Measurements from ENCODE around the gene CCDC30. TPM values are rescaled to one million over a fixed set of nuclear protein-coding genes. Genes with fewer than 3 reads are reported as not detected.

CCDC30 gene
- 10 to 100 TPM in 3 of 4 donors, 1 to 10 TPM in 1; 5.8 to 22.0 (median 17.8) TPM for polyA plus RNA-seq (ENCODE audit: insufficient read length in 4 of 4)

DNA sequence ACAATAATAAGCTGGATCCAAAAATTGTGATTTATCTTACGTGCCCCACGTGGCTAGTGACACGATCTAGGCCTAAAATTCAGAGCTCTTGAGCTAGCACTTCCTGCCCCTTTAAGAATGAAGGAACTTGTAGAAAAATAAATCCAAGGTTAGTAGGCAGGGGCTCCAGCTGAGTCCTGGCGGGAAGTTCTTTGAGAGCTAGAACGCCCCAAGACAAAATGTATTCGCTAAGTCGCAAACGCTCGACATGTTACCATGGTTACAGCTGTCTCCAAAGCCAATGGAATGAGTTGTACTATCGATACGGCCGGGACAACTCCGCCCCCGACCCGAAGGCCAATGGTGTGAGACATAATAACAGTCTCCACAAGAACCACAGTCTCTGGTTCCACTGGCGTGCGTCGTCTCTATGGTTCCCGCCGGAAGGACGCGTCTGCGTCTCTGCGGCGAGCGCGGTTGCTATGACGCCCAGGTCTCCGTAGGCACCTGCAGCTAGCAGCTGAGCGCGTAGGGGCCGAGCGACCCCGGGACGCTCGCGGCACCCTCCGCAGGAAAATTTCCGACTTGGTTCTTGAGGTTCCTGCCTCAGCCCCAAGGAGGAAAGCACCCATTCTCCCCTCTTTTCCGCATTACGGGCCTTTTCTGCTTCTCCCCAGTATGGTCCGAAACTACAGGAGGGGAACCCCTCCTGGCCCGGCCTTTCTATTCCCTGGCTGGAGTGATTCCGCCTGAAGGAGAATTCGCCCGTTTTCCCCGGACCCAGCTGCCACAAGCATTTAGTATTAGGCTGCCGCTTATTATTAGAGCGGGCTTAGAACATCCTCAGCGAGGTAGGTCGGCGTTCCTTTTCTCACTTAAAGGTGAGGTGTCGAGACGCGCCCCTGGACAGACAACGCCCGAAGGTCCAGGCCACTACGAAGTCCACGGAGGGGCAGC lies at the start of gene CCDC30:
Gene CCDC30 (plus strand): TSS at position 459 of the 936 bp plus-strand sequence. CDS start 17,266 bp downstream, outside the sequence.
- DNase-seq (ENCODE audit: low read depth in 4 of 4, low spot score in 3 of 4) = peak; percentile 93 to 96 (median 94)

DNA sequence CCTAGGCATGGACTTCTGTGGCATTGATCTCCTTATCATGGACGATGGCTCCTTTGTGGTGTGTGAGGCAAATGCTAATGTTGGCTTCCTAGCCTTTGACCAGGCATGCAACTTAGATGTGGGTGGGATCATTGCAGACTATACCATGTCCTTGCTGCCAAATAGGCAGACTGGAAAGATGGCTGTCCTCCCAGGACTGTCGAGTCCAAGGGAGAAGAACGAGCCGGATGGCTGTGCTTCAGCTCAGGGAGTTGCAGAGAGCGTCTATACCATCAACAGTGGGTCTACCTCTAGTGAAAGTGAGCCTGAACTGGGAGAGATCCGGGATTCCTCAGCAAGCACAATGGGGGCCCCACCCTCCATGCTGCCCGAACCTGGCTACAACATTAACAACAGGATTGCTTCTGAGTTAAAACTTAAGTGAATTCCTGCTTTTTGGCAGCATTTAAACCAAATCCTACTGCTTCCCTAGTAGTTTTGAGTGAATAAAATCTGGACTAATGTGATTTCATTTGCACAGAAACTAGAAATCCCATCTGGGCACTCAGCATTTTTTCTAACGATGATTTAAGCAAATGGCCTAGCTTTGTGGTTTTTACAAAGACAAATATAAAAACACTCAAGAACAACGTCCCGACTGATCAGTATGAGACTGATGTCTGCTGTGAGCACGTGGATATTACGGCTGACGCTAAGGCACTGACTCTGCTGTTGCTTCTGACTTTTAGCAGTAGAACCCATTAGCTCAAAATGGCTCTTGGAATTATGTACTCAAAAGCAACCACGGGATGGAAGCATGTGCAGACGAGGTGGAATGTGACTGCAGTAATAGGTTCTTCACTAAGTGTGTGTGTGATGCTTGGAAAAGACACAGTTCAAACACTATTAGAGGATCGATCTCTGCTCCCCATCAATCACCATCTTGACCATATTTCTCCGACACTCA lies 48.3 kb upstream of the CCDC30 start:
- DNase-seq (ENCODE audit: low read depth in 4 of 4, low spot score in 3 of 4) = no peak

DNA sequence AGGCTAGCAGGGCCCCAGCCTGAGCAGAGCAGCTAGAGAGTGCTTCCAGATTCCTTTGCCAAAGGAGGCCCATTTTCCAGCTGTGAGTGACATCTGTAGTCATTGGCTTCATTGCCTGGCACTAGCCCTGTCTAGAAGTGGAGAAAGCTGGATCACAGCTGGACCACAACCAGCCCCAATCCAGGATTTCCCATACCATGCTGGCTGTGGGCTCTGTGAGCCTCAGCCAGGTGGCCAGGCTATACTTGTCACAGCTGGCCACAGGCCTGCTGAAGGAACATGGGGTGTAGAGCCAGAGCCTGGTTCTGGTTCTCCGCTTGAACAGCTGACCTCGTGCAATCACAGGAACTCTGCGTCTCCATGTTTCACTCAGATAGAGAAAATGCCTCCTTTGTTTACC lies 45.9 kb upstream of the CCDC30 start:
- no peak for DNase-seq (ENCODE audit: low read depth in 4 of 4, low spot score in 3 of 4)

DNA sequence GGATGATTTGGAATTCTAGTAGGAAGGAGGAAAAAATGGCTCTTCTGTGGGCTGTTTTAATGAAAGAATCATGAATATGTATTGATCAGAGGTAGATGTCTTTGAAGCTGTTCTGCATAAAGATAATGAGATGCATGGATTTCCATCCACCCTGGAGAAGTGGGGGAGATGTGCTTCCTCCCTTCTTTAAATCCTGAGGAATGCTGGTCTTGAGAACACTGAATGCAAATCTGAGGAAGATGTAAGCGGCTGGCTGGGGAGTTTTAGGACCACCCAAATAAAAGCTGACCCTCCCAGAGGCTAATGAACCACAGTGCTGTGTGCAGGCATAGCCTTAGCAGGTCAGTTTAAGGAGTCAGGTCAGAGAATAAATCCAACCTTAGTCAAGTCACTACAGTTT lies 44.6 kb upstream of the CCDC30 start:
- no peak for DNase-seq (ENCODE audit: low read depth in 4 of 4, low spot score in 3 of 4)

DNA sequence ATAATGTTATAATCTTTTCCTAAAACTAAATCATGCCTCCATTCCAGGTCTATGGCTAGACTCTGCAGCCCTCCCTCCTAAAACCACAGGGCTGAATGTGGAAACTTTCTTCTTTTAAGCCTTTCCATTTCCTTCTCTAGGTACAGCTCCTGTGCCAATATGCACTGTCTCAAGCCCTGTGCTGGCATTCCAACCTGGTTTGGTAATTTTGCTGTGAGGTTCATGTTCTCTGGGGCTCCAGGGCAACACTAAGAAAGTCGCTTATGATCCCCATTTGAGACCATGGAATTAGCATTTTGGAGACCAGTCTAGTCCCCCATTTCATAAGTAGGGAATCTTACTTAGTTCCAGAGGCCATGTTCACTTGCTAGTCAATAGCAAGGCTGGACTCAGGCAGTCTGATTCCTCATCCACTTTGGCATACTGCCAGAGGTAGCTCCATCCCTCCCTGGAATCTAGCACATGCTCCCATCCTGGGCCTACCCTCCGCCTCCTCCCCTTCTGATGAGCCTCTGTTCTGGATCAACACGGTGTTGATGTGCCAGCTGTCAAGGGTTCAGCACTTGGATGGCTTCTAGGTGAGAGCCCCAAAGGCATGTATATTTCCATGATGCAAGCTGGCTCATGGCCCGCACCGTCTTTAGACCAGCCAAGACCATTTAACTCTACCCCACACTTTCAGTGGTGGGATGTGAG lies 43.8 kb upstream of the CCDC30 start:
- no peak for DNase-seq (ENCODE audit: low read depth in 4 of 4, low spot score in 3 of 4)

DNA sequence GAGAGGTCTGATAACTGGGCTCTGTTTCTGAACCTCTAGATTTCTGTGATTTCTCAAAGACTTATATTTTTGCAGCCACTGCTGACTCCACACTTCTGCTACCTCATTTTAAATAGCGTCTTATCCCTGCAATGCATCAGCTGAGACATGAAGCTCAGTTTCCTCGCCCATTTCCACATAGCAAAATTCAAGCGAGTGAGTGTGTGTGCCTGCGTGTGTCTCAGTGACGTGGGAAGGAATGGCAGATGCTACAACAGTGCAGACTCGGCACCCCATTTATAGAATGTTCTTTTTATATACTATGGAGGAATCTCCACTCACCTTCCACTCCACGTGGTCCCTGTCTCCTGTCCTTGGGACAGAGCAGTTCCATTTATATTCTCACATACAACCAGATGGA lies 43.0 kb upstream of the CCDC30 start:
- no peak for DNase-seq (ENCODE audit: low read depth in 4 of 4, low spot score in 3 of 4)

DNA sequence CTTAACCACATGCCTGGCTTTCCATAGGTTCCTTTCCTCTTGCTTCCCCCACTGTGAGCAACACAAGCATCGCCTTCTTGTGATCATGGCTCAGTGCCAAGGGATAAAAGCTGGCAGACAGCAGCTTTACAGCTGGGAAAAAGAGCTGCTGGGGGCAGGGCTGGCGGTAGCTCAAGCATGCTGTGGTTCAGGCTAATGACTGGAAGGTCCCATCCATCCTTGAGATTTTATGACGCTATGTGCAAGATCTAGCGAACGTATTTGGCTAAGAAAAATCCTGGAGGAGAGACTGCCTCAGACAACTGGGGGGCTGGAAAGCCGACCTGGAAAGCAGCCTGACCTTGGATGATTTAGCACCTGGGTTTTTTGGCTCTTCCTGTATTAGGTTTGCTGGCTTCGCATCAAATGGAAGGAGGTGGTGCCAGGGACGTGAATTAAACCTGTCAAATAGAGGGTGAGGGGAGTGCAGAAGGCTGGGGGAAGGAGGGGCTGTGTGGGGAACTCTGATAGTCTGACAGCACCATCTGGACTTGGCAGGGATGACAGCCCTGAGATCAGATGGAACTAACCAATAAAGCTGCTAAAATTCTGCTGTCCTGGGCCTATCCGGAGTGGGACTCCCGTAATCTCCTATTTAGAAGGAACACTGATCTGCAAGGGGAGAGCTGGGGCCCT lies 42.0 kb upstream of the CCDC30 start:
- DNase-seq (ENCODE audit: low read depth in 4 of 4, low spot score in 3 of 4) = peak; percentile 73 to 89 (median 78)

DNA sequence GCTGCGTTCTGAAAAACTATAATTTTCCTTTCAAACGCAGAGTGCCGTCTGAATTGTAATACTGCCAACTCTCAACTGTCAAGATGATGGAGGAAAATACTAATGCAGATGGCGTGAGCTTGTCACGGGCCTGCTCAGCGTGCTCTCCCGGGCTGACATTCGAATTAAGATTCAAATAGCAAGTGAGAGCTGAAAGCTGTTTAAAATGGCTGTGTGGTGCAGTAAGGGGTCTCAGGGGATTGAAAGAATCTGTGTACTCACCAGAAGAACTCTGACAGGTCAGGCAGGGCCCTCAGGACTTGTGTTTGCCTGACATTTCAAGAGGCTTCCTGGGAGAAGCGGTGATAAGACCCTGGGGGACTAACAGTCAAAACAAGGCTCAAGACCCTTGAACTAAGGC lies 40.3 kb upstream of the CCDC30 start:
- no peak for DNase-seq (ENCODE audit: low read depth in 4 of 4, low spot score in 3 of 4)

DNA sequence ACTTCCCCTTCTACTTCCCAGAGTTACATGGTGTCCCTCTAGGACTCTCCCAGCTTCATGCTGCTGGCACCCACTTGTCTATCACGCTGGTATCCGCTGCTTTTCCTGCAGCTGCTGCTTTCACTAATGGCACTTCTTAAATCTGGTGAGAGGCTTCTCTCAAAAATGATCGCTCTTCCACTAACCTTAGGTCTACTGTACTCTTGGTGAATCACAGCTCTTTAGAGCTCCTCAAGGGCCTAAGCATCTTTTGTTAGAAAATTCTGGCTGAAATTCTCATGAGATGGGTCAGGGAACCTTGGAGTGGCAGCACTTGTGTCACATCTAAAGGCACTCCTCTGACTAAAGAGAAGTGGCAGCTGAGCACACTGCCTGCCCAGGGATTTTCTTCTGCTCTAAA lies 39.4 kb upstream of the CCDC30 start:
- DNase-seq (ENCODE audit: low read depth in 4 of 4, low spot score in 3 of 4) = no peak

DNA sequence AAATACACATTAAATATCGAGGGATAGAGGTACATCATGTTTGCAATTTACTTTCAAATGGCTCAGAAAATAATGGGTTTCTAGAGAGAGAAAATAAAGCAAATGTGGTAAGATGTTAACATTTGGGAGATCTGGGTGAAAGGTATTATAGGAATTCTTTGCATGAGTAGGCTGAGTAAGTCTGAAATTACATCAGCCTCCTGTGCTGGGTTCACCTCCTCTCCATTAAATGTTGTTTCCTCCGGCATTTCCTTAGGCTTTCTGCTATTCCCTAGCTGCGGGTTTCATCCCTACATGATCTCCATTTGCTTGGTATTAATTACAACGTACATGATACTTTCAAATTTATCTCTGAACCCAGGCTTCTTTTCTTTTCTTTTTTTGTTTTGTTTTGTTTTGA lies 38.9 kb upstream of the CCDC30 start:
- no peak for DNase-seq (ENCODE audit: low read depth in 4 of 4, low spot score in 3 of 4)

DNA sequence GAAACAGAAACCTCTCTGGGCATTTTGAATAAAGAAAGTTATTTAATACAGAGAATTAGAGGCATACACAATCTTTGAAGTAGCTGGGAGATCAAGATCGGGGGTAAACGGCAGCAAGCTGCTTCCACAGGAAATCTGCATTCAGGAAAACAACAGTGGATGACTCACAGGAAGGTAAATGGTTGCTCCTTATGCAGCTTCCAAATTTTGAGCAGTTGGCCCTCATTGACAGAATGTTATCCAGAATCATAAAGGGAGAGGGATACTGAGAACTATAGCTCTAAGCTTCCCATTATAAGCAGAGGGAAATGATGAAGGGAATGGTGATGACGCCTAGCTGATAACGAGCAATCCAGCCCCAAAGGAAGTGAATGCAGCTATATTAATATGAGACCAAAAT lies 35.8 kb upstream of the CCDC30 start:
- DNase-seq (ENCODE audit: low read depth in 4 of 4, low spot score in 3 of 4) = no peak

DNA sequence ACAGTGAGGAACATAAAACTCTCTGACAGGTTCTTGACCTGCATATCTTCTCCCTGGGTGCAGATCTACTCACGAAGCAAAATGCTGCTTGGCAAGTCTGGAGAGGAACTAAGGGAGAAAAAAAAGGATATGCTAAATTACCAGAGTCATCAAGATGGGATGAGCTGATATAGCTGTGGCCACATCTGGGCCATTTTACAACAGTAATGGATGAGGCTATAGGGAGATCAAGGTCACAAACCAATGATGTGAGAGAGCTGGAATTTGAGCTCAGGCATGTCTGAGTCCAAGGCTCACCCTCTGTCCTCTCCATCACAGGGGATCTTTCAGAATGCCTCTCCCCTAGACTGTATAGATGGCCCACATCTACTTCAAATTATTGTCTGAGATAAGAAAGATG lies 33.5 kb upstream of the CCDC30 start:
- DNase-seq (ENCODE audit: low read depth in 4 of 4, low spot score in 3 of 4) = no peak

DNA sequence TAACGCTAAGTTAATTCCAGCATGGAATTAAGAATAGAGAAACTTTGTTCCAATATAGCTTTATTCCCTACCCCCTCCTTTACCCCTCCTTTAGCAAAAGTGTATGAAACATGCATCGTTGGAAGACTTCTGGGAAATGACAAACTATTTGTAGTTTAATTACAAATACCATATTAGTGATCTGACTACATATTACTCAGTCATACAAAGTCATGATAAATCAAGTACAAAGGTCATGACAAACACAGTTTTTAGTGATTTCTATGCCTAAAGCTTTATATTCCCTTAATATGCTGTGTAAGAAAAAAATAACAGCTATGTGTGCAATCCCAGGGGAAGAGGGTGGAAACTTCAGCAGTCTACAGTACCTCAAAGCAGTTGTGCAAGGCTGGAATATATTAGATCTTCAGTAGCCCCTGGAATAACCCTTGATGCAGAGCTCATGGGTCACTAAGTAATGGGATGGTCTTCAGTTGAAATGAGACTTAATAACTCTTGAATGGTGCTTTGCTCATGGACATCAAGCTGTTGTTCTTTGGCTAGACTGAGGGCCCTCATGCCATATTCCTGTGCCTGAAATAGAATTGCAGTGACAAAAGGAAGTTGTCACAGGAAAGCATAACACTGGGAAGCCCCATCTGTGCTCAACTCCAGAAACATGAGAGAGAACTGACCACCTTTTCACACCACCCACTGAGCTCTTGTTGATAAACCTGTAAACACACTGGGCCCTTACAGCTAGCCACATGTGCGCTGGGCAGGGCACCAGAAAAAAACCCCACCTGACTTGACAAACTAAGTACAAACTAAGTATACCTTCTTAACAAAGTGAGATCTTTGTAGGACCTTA lies 32.6 kb upstream of the CCDC30 start:
- DNase-seq (ENCODE audit: low read depth in 4 of 4, low spot score in 3 of 4) = no peak

DNA sequence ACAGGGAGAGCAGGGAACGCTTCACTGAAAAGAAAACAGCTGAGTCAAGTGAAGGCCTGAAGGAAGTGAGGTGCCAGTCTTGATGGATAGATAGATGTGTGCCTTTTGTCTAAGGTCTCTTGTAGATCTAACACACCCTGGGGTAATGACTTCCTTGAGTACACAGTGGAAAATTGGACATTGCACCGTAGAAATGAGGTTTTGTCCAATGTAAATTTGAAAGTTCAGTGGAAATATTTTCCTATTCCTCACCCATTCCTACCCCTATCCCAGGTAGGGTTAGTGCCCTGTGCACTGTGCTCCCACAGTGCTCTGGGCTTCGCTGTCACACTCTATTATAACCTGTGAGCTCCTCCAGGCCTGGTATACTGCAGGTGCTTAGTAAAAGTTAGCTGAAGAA lies 31.6 kb upstream of the CCDC30 start:
- no peak for DNase-seq (ENCODE audit: low read depth in 4 of 4, low spot score in 3 of 4)

DNA sequence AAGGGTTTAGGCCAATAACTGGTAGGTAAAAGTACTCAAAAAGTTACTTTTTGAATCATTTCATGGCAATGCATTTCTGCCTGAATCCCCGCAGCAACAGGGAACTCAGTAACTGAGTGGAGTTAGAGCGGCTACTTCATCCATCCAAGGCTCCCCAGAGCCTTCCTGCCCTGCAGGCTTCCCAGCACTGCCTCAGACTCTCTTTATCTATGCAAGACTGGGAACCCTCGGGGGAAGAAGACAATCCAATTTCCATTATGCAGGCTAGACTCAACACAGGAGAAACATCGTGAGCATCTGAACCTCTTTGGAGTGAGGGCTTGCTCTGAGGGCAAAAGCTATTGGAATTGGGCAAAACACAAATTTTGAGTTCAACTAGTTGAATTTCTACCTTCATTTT lies 30.4 kb upstream of the CCDC30 start:
- no peak for DNase-seq (ENCODE audit: low read depth in 4 of 4, low spot score in 3 of 4)

DNA sequence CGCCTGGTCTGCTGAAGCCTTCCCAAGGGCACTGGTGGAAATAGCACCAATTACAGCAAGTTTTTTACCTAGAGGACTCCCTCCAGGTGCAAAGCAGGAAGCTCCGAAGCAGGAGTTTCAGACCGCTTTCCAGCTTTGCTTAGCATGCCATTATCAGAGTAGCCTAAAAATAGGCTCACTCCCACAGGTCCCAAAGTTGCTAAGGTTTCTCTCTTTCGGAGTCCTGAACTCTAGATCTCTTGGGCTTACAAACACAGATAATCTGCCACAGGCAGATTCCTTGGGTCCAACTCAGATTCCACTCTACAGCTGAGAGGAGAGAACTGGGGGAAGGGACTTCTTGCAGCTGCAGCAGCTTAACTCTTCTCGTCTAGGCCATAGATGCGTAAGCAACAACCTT lies 29.7 kb upstream of the CCDC30 start:
- DNase-seq (ENCODE audit: low read depth in 4 of 4, low spot score in 3 of 4) = no peak

DNA sequence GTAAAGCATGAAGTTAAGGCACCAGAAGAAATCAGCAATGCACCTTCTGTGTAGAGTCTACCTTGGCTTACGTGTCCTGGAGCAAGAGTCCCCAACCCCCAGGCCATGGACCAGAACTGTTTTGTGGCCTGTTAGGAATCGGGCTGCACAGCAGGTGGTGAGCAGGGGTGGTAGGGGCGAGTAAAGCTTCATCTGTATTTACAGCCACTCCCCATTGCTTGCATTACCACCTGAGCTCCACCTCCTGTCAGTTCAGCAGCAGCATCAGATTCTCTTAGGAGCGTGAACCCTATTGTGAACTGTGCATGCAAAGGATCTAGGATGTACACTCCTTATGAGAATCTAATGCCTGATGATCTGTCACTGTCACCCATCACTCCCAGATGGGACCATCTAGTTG lies 28.7 kb upstream of the CCDC30 start:
- DNase-seq (ENCODE audit: low read depth in 4 of 4, low spot score in 3 of 4) = no peak

DNA sequence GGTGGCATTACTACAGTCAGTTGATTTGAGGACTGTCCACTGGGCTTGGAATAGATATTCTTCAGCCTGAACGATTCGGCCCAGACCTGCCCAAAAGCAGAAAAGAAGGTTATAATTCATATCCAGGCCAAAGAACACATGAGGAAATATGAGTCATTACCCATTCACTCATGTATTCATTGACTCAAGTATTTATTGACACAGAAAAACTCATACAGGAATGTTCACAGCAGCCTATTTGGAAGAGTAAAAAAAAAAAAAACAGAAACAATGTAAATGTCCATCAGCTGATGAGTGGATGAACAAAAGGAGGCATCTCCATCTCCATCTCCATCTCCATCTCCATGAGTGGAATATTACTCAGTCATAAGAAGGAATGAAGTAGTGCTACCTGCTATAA lies 23.1 kb upstream of the CCDC30 start:
- DNase-seq (ENCODE audit: low read depth in 4 of 4, low spot score in 3 of 4) = no peak

DNA sequence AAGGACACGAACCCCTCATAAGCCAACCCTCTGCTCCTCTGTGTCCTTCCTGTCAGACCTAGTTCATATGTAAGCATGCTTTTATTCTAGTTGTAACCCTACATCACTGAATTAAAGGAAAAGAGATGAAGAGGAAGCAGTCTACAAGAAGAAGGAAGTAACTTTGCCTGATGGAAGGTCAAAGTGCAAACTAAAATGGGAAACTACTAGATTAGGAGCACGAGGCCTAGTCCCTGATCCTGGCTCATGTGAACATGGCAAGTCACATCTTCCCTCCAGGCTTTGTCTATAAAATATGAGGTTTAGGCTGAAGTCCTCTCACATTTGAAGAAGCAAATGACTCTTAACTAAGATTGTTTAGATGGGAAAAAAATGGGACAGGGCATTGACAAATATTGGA lies 20.4 kb upstream of the CCDC30 start:
- DNase-seq (ENCODE audit: low read depth in 4 of 4, low spot score in 3 of 4) = no peak

Data from left renal pelvis (tissue), 4 donors.